ENCODE results near the gene SLC39A9. TPM values are rescaled to one million over a fixed set of nuclear protein-coding genes. Genes with fewer than 3 reads are reported as not detected.

The SLC39A9 gene
- total RNA-seq, 1 experiment from 2014 or later, result 63.4 TPM

- intact Hi-C loops (cut with micrococcal nuclease; ENCODE audit: unreplicated experiment), result no loop called here
- ChIA-PET POLR2A (no interaction called here), CTCF (interaction anchor here (0.7 kb wide), 1 partner anchor 183 kb away, joined by 5 read pairs; no protein-coding TSS in a partner anchor)
- H3K27ac ChIP-seq (ENCODE audit: low read length), result no peak overlapping the region
- H3K36me3 ChIP-seq (ENCODE audit: control insufficient read depth, insufficient read depth, low read length), result no peaks in the 10 kb centered on the region
- TF ChIP-seq SIN3A (IDR thresholded peaks at IDR 0.05; ENCODE audit: borderline replicate concordance, insufficient read depth, low read depth, low read length) (no peak), POLR2AphosphoS5 (IDR thresholded peaks at IDR 0.05; ENCODE audit: low read depth, low read length) (no peak)
- H3K4me1 ChIP-seq (ENCODE audit: control insufficient read depth, insufficient read depth, low read length), result no peaks in the 10 kb centered on the region
- no peak for ATAC-seq
- H3K9me3 ChIP-seq (ENCODE audit: control insufficient read depth, insufficient read depth, low read depth, low read length), result no peaks in the 10 kb centered on the region
- DNase-seq (ENCODE audit: low read depth, low spot score), result no peak
- H3K4me3 ChIP-seq (ENCODE audit: low read depth in 2 of 2, low read length in 2 of 2), result no peak overlapping the region
- in situ Hi-C loops (cut with HindIII; ENCODE audit: low pct_unique_long_range_greater_than_20kb, low sequenced_read_pairs), result no loop called here
- no peaks in the 10 kb centered on the region for H3K27me3 ChIP-seq (ENCODE audit: control insufficient read depth, insufficient read depth, low read length)
- BruUV-seq (replicated peaks), result no TSS peak
Measured at GRCh38 chr14:69430306-69430939, 31.9 kb downstream of the SLC39A9 start.

GRCh38 chr14:69432364-69432763 is 33.9 kb downstream of the SLC39A9 start:
- no peak overlapping the region for H3K27ac ChIP-seq (ENCODE audit: low read length)
- POLR2A ChIA-PET, result interaction anchor here (0.5 kb wide), 1 partner anchor 33 kb away, joined by 7 read pairs; no protein-coding TSS in a partner anchor
- CTCF ChIA-PET, result no interaction called here
- H3K36me3 ChIP-seq (ENCODE audit: control insufficient read depth, insufficient read depth, low read length), result no peaks in the 10 kb centered on the region
- no peaks in the 10 kb centered on the region for H3K4me1 ChIP-seq (ENCODE audit: control insufficient read depth, insufficient read depth, low read length)
- intact Hi-C loops (cut with micrococcal nuclease; ENCODE audit: unreplicated experiment), result no loop called here
- no peak for ATAC-seq
- in situ Hi-C loops (cut with HindIII; ENCODE audit: low pct_unique_long_range_greater_than_20kb, low sequenced_read_pairs), result no loop called here
- no peaks in the 10 kb centered on the region for H3K9me3 ChIP-seq (ENCODE audit: control insufficient read depth, insufficient read depth, low read depth, low read length)
- no TSS peak for BruUV-seq (replicated peaks)
- TF ChIP-seq SIN3A (IDR thresholded peaks at IDR 0.05; ENCODE audit: borderline replicate concordance, insufficient read depth, low read depth, low read length) (no peak), POLR2AphosphoS5 (IDR thresholded peaks at IDR 0.05; ENCODE audit: low read depth, low read length) (no peak), CTCF (IDR thresholded peaks at IDR 0.05) (no peak), TCF7L2 (IDR thresholded peaks at IDR 0.05; ENCODE audit: low read depth, low read length) (no peak), REST (IDR thresholded peaks at IDR 0.05; ENCODE audit: insufficient read depth in 1 of 2, low read depth in 2 of 2, low read length in 1 of 2) (no peak)
- H3K4me3 ChIP-seq (ENCODE audit: low read depth in 2 of 2, low read length in 2 of 2), result no peak overlapping the region
- no peak for DNase-seq (ENCODE audit: low read depth, low spot score)
- no peaks in the 10 kb centered on the region for H3K27me3 ChIP-seq (ENCODE audit: control insufficient read depth, insufficient read depth, low read length)

- Histone ChIP-seq H3K36me3 (ENCODE audit: control insufficient read depth, insufficient read depth, low read length) (no peaks in the 10 kb centered on the region), H3K4me3 (ENCODE audit: low read depth in 2 of 2, low read length in 2 of 2) (no peak overlapping the region), H3K27ac (ENCODE audit: low read length) (no peak overlapping the region), H3K4me1 (ENCODE audit: control insufficient read depth, insufficient read depth, low read length) (no peaks in the 10 kb centered on the region), H3K9me3 (ENCODE audit: control insufficient read depth, insufficient read depth, low read depth, low read length) (no peaks in the 10 kb centered on the region), H3K27me3 (ENCODE audit: control insufficient read depth, insufficient read depth, low read length) (no peaks in the 10 kb centered on the region)
- intact Hi-C loops (cut with micrococcal nuclease; ENCODE audit: unreplicated experiment), result no loop called here
- in situ Hi-C loops (cut with HindIII; ENCODE audit: low pct_unique_long_range_greater_than_20kb, low sequenced_read_pairs), result no loop called here
- POLR2A ChIA-PET, result no interaction called here
- TF ChIP-seq CTCF (IDR thresholded peaks at IDR 0.05), result no peak
- no peak for TF ChIP-seq POLR2AphosphoS5 (IDR thresholded peaks at IDR 0.05; ENCODE audit: low read depth, low read length)
- no peak for TF ChIP-seq REST (IDR thresholded peaks at IDR 0.05; ENCODE audit: insufficient read depth in 1 of 2, low read depth in 2 of 2, low read length in 1 of 2)
- TF ChIP-seq TCF7L2 (IDR thresholded peaks at IDR 0.05; ENCODE audit: low read depth, low read length), result no peak
- no peak for TF ChIP-seq SIN3A (IDR thresholded peaks at IDR 0.05; ENCODE audit: borderline replicate concordance, insufficient read depth, low read depth, low read length)
- DNase-seq (ENCODE audit: low read depth, low spot score), result no peak
- no TSS peak for BruUV-seq (replicated peaks)
- ATAC-seq, result no peak
- CTCF ChIA-PET, result no interaction called here
Measured at GRCh38 chr14:69439521-69440270, 41.2 kb downstream of the SLC39A9 start.

Measured in Panc1 (cell line).